DOHH2 (cell line): Measurements from ENCODE around the gene KMT2A.

ENCODE experiments used
- H3F3A ChIP-seq: fragments of 200-600 bp; sonication (generic), shearing (Covaris generic); 2 replicates; pipeline ENCODE4 v1.6.0; 2016; ENCODE audit warnings: antibody characterized with exemption, mild to moderate bottlenecking; ENCODE audit not compliant: control insufficient read depth, insufficient read depth
- H3K27ac ChIP-seq: fragments of 200-600 bp; sonication (generic); 2 replicates; pipeline ENCODE4 v1.5.1; 2014; ENCODE audit warnings: low read depth, mild to moderate bottlenecking, low read length, moderate library complexity
- H3K27me3 ChIP-seq: fragments of 200-600 bp; sonication (generic); 2 replicates; pipeline ENCODE4 v1.6.1; 2014; ENCODE audit warnings: mild to moderate bottlenecking, low read length, mixed read lengths; ENCODE audit not compliant: control insufficient read depth
- H3K36me3 ChIP-seq: fragments of 200-600 bp; sonication (generic); 2 replicates; pipeline ENCODE4 v1.6.1; 2014; ENCODE audit warnings: mild to moderate bottlenecking, low read length, moderate library complexity, mixed read lengths; ENCODE audit not compliant: control insufficient read depth
- H3K4me1 ChIP-seq: fragments of 200-600 bp; sonication (generic); 2 replicates; pipeline ENCODE4 v1.6.1; 2014; ENCODE audit warnings: mild to moderate bottlenecking, low read length, mixed read lengths; ENCODE audit not compliant: control insufficient read depth
- H3K4me2 ChIP-seq: fragments of 200-600 bp; sonication (generic); 2 replicates; pipeline ENCODE4 v1.6.0; 2014; ENCODE audit warnings: mild to moderate bottlenecking, low read length, moderate library complexity
- H3K4me3 ChIP-seq: fragments of 200-600 bp; sonication (generic); 2 replicates; pipeline ENCODE4 v1.5.1; 2014; ENCODE audit warnings: mild to moderate bottlenecking, low read length, mixed read lengths
- H3K79me2 ChIP-seq: fragments of 200-600 bp; sonication (generic); 2 replicates; pipeline ENCODE4 v1.6.1; 2014; ENCODE audit warnings: mild to moderate bottlenecking, low read length, mixed read lengths; ENCODE audit not compliant: control insufficient read depth
- H3K9me2 ChIP-seq: fragments of 200-600 bp; sonication (generic); replicated peaks from 2 replicates; pipeline ENCODE4 v1.6.1; 2014; ENCODE audit warnings: mild to moderate bottlenecking, low read length, mixed read lengths; ENCODE audit not compliant: control insufficient read depth
- H3K9me3 ChIP-seq: fragments of 200-600 bp; sonication (generic); 2 replicates; pipeline ENCODE4 v1.6.1; 2014; ENCODE audit warnings: antibody characterized with exemption, low read length, mixed read lengths; ENCODE audit not compliant: control insufficient read depth, insufficient read depth
- H4K20me1 ChIP-seq: fragments of 200-600 bp; sonication (generic); 2 replicates; pipeline ENCODE4 v1.6.0; 2014; ENCODE audit warnings: low read depth, mild to moderate bottlenecking, antibody characterized with exemption, low read length, moderate library complexity; ENCODE audit not compliant: control insufficient read depth, insufficient read depth
- EZH2phosphoT487 ChIP-seq: fragments of 200-600 bp; sonication (generic); IDR thresholded peaks from 2 replicates; pipeline ENCODE4 v1.6.1; 2017; ENCODE audit warnings: borderline replicate concordance, mild to moderate bottlenecking, antibody characterized with exemption, low read length, moderate library complexity, mixed read lengths
- TF ChIP-seq, protein P1 (sequence below): fragments of 200-600 bp; sonication (generic); IDR thresholded peaks from one replicate; pipeline ENCODE4 v1.5.1; 2014; ENCODE audit warnings: antibody characterized with exemption, mild to moderate bottlenecking, low read depth, low read length; ENCODE audit not compliant: poor library complexity, severe bottlenecking

Gene KMT2A

DNA sequence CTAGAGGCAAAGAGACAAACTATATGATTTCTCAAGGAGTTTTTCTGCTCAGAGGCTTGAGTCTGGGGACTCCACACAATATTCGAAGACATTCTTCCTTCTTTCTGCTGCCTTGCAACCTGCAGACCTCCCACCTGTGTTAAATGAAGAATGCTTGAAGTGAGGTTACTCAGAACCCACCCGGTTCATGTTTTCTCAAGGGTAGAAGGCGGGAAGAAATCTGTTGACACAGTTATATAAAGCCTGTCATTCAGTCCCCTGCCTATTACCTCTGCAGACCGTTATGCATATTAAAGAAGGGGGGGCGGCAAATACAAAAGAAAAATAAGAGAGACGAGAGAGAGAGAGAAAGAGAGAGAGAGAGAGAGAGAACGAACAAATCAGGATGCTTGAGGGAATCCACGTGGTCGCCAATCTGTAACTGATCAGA, 2.2 kb upstream of the KMT2A start:
- H3F3A ChIP-seq = peaks cover 17% of the 10 kb centered on the region
- peaks cover 18% of the 10 kb centered on the region for H3K36me3 ChIP-seq
- H4K20me1 ChIP-seq = peaks cover 11% of the 10 kb centered on the region
- H3K27ac ChIP-seq = peak overlapping the region; percentile 90
- H3K9me3 ChIP-seq = no peaks in the 10 kb centered on the region
- peak overlapping the region; percentile 94 for H3K4me2 ChIP-seq
- TF ChIP-seq EZH2phosphoT487 = no peak
- TF ChIP-seq, protein P1, sequence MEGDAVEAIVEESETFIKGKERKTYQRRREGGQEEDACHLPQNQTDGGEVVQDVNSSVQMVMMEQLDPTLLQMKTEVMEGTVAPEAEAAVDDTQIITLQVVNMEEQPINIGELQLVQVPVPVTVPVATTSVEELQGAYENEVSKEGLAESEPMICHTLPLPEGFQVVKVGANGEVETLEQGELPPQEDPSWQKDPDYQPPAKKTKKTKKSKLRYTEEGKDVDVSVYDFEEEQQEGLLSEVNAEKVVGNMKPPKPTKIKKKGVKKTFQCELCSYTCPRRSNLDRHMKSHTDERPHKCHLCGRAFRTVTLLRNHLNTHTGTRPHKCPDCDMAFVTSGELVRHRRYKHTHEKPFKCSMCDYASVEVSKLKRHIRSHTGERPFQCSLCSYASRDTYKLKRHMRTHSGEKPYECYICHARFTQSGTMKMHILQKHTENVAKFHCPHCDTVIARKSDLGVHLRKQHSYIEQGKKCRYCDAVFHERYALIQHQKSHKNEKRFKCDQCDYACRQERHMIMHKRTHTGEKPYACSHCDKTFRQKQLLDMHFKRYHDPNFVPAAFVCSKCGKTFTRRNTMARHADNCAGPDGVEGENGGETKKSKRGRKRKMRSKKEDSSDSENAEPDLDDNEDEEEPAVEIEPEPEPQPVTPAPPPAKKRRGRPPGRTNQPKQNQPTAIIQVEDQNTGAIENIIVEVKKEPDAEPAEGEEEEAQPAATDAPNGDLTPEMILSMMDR = no peak
- H3K79me2 ChIP-seq = peaks cover 26% of the 10 kb centered on the region
- H3K9me2 ChIP-seq = no peaks in the 10 kb centered on the region
- no peaks in the 10 kb centered on the region for H3K27me3 ChIP-seq
- peak overlapping the region; percentile 88 for H3K4me3 ChIP-seq
- H3K4me1 ChIP-seq = peaks cover 37% of the 10 kb centered on the region

DNA sequence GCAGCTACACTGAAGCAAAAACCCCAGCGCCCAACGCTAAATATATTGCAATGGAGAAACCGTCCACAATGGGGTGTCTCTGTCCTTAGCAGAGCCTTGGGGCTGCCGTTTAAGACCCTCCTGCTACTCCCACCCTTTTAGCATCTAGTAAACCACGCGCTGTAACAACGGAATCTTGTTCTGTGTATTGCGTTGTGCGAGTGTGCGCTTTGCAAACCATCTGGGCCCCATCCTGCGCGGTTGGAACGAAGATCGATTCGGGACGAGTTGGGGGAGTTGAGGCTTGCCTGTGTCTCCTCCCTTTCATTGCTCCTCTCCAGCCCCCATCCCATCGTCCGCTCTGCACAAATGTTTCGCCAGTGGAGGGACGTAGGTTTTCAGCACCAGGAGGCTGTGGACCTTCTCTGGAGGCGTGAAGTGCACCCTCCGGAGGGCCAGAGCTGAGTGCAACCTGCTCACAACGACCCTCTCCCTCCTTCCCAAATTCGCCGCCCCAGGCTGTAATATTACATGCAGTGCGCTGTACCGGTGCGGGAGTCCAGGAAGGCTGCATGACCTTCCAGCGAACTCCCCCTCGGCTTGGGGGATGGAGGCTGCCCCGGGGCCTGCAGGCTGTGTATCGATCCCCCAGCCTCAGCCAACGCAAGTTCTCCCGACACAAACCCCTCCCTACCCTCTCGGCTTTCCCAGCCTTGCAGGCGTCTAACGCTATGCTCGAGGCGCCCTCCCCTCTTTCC, 1.6 kb upstream of the KMT2A start:
- H3K79me2 ChIP-seq = peaks cover 32% of the 10 kb centered on the region
- no peaks in the 10 kb centered on the region for H3K9me3 ChIP-seq
- H3K4me1 ChIP-seq = peaks cover 42% of the 10 kb centered on the region
- peak overlapping the region; percentile 90 for H3K27ac ChIP-seq
- peaks cover 17% of the 10 kb centered on the region for H4K20me1 ChIP-seq
- peak overlapping the region; percentile 88 for H3K4me3 ChIP-seq
- H3K4me2 ChIP-seq = peak overlapping the region; percentile 94
- H3K9me2 ChIP-seq = no peaks in the 10 kb centered on the region
- peaks cover 14% of the 10 kb centered on the region for H3F3A ChIP-seq
- H3K27me3 ChIP-seq = no peaks in the 10 kb centered on the region
- H3K36me3 ChIP-seq = peaks cover 24% of the 10 kb centered on the region
- TF ChIP-seq, protein P1 = peak; percentile 27
- TF ChIP-seq EZH2phosphoT487 = no peak

DNA sequence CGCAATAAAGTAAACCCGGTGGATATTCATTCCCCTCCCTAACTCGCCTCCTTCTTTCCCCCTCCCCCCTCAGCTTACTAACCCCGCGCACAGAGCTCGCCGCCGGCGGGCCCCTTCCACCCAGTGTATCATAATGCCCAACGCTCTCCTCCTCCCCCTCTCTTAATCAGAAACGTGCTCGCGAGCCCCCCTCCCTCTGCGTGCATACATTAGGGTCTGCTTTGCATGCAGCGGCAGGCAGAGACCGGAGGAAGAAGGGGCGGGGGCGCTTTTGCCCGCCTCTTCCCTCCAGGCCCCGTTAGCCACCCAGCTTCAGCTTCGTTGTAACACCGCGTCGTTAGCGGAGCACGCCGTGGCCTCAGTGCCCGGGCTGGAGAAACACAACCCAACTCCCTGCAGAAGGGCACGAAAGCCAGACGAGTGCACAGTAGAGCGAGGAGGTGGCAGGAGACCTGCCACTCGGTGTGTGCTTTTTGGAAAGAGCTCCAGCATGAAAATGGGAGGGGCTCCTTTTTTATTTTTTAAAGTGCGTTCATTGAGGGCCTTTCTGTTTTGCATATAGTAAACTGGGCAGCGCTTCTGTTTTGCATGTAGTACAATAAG, 901 bp upstream of the KMT2A start:
- peaks cover 14% of the 10 kb centered on the region for H3F3A ChIP-seq
- H3K79me2 ChIP-seq = peaks cover 39% of the 10 kb centered on the region
- H3K9me2 ChIP-seq = no peaks in the 10 kb centered on the region
- H3K4me3 ChIP-seq = peak overlapping the region; percentile 88
- no peaks in the 10 kb centered on the region for H3K27me3 ChIP-seq
- H3K4me1 ChIP-seq = peaks cover 49% of the 10 kb centered on the region
- H3K27ac ChIP-seq = peak overlapping the region; percentile 90
- TF ChIP-seq, protein P1 = no peak
- no peak for TF ChIP-seq EZH2phosphoT487
- H3K9me3 ChIP-seq = no peaks in the 10 kb centered on the region
- peak overlapping the region; percentile 94 for H3K4me2 ChIP-seq
- peaks cover 24% of the 10 kb centered on the region for H4K20me1 ChIP-seq
- H3K36me3 ChIP-seq = peaks cover 30% of the 10 kb centered on the region
